GM21526 (cell line): Measurements from ENCODE around the gene PDZD2.
"Not testable (repeated sequence)": the region's sequence is repeated elsewhere in the genome, so short reads cannot be mapped to it uniquely, and the experiment has no call there.

ENCODE experiments used
- ATAC-seq: cut with Tn5 transposase; IDR thresholded peaks from one replicate; pipeline ENCODE4 v1.9.1; 2021; ENCODE audit warnings: moderate library complexity; ENCODE audit not compliant: unreplicated experiment, low FRiP score

PDZD2 gene

GRCh38 chr5:31954091-31954490, 315.2 kb downstream of the PDZD2 start:
- ATAC-seq, result no peak

- ATAC-seq, result no peak
These were observed 318.2 kb downstream of the PDZD2 start for GRCh38 chr5:31957151-31957550.

- no peak for ATAC-seq
These were observed 323.4 kb downstream of the PDZD2 start for GRCh38 chr5:31962351-31962751.

GRCh38 chr5:31962871-31963307, 324.0 kb downstream of the PDZD2 start:
- ATAC-seq, result no peak

GRCh38 chr5:31963358-31964006, 324.6 kb downstream of the PDZD2 start:
- no peak for ATAC-seq

GRCh38 chr5:31964007-31964360, 325.1 kb downstream of the PDZD2 start:
- no peak for ATAC-seq

- ATAC-seq, result no peak
These were observed 326.3 kb downstream of the PDZD2 start for GRCh38 chr5:31965227-31965626.

- no peak for ATAC-seq
These were observed 328.0 kb downstream of the PDZD2 start for GRCh38 chr5:31966936-31967335.

- ATAC-seq, result no peak
These were observed 328.5 kb downstream of the PDZD2 start for GRCh38 chr5:31967461-31967860.

- no peak for ATAC-seq
These were observed 333.6 kb downstream of the PDZD2 start for GRCh38 chr5:31972558-31972957.

GRCh38 chr5:31975189-31975612, 336.3 kb downstream of the PDZD2 start:
- ATAC-seq, result not testable (repeated sequence)

- no peak for ATAC-seq
These were observed 337.2 kb downstream of the PDZD2 start for GRCh38 chr5:31976169-31976568.

GRCh38 chr5:31981361-31981945, 342.5 kb downstream of the PDZD2 start:
- ATAC-seq, result no peak

- no peak for ATAC-seq
These were observed 343.1 kb downstream of the PDZD2 start for GRCh38 chr5:31982027-31982426.

GRCh38 chr5:31982621-31983020, 343.7 kb downstream of the PDZD2 start:
- no peak for ATAC-seq

GRCh38 chr5:31983851-31984250, 344.9 kb downstream of the PDZD2 start:
- no peak for ATAC-seq

GRCh38 chr5:31984691-31985090, 345.8 kb downstream of the PDZD2 start:
- no peak for ATAC-seq

- ATAC-seq, result no peak
These were observed 347.2 kb downstream of the PDZD2 start for GRCh38 chr5:31986101-31986500.

GRCh38 chr5:31987985-31988710, 349.2 kb downstream of the PDZD2 start:
- no peak for ATAC-seq

- ATAC-seq, result no peak
These were observed 351.2 kb downstream of the PDZD2 start for GRCh38 chr5:31990081-31990650.

GRCh38 chr5:31990701-31991110, 351.8 kb downstream of the PDZD2 start:
- ATAC-seq, result no peak
